ENCODE measurements around the gene GNG8.

GRCh38 chr19:46602392-46603194 is 33.4 kb downstream of the GNG8 start:
- TF ChIP-seq SRF (IDR thresholded peaks at IDR 0.05; ENCODE audit: low read depth): no peak
- TF ChIP-seq POLR2A (IDR thresholded peaks at IDR 0.05; ENCODE audit: borderline replicate concordance, extremely low read depth, insufficient read depth, insufficient read length): no peak
- TF ChIP-seq CTCF (IDR thresholded peaks at IDR 0.05 in 2 of 3, conservative IDR thresholded peaks at IDR 0.05 in 1 of 3; ENCODE audit: borderline replicate concordance in 1 of 3, insufficient read depth in 1 of 3, low read depth in 2 of 3, low read length in 2 of 3): no peak
- TF ChIP-seq ATF3 (IDR thresholded peaks at IDR 0.05): no peak

All from HCT116 (cell line).